ENCODE measurements around the gene SEMA3B. TPM values are rescaled to one million over a fixed set of nuclear protein-coding genes. Genes with fewer than 3 reads are reported as not detected.

Gene SEMA3B
- total and polyA plus RNA-seq, 2 of the 4 experiments (the other 2 are of a cell fraction): 4.3 to 29.3 TPM

- TF ChIP-seq FOS (IDR thresholded peaks at IDR 0.05; ENCODE audit: low read depth, low read length) (no peak), CHD1 (IDR thresholded peaks at IDR 0.05; ENCODE audit: low read depth, low read length) (no peak), CEBPB (IDR thresholded peaks at IDR 0.05; ENCODE audit: low read depth, low read length) (no peak), ELK1 (IDR thresholded peaks at IDR 0.05; ENCODE audit: borderline replicate concordance, low read depth, low read length) (no peak)
Measured at GRCh38 chr3:50275996-50276761, 7.2 kb downstream of the SEMA3B start (continued).

GRCh38 chr3:50276762-50277101 lies 7.8 kb downstream of the SEMA3B start:
- dilution Hi-C loops (cut with HindIII; ENCODE audit: low sequenced_read_pairs, unreplicated experiment): no loop called here
- H3K9me1 ChIP-seq (ENCODE audit: insufficient read depth, low read length): no peaks in the 10 kb centered on the region
- no peak overlapping the region for H3K23ac ChIP-seq (ENCODE audit: low read depth, low read length)
- H3K9me3 ChIP-seq (ENCODE audit: control insufficient read depth, insufficient read depth, low read length): no peaks in the 10 kb centered on the region
- 84% methylated on average over 15 of the region's 17 CpGs; no CpG with 5 or more reads in 1 of the 2 experiments for WGBS, 2 experiments (ENCODE audit: extremely low coverage in 2 of 2, insufficient read length in 1 of 2)
- H3K27me3 ChIP-seq (ENCODE audit: control insufficient read depth, insufficient read depth, low read length): no peaks in the 10 kb centered on the region
- H4K91ac ChIP-seq (ENCODE audit: insufficient read depth, low read depth, low read length): no peak overlapping the region
- H3K27ac ChIP-seq (ENCODE audit: insufficient read depth, low read length): no peak overlapping the region
- TF ChIP-seq POLR2A (IDR thresholded peaks at IDR 0.05; ENCODE audit: low read depth, low read length): no peak
- no peak for TF ChIP-seq MAZ (IDR thresholded peaks at IDR 0.05; ENCODE audit: borderline replicate concordance, low read depth, low read length)
- no peak for TF ChIP-seq FOS (IDR thresholded peaks at IDR 0.05; ENCODE audit: low read depth, low read length)
- TF ChIP-seq CTCF (conservative IDR thresholded peaks at IDR 0.05; ENCODE audit: low read depth, low read length): no peak
- H2AFZ ChIP-seq (replicated peaks; ENCODE audit: low read length, poor library complexity): no peak overlapping the region
- H4K5ac ChIP-seq (ENCODE audit: low read depth, low read length): no peak overlapping the region
- ChIA-PET CTCF (no interaction called here), POLR2A (ENCODE audit: unreplicated experiment) (no interaction called here)
- H3K4me1 ChIP-seq (ENCODE audit: control insufficient read depth, insufficient read depth, low read length): 0 out of 2 replicates have a peak, but pooled peaks cover 2% of the 10 kb centered on the region
- no peak overlapping the region for H3K4me3 ChIP-seq (ENCODE audit: insufficient read depth, low read depth, low read length)
- no peak overlapping the region for H2AK5ac ChIP-seq (ENCODE audit: low read depth, low read length)
- no peak overlapping the region for H2BK120ac ChIP-seq (ENCODE audit: low read depth, low read length)
- H3K4me2 ChIP-seq (ENCODE audit: low read depth, low read length): no peak overlapping the region
- no peaks in the 10 kb centered on the region for H3K79me1 ChIP-seq (ENCODE audit: low read depth in 1 of 2, low read length in 2 of 2)
- no peak overlapping the region for H3K18ac ChIP-seq (ENCODE audit: low read depth, low read length)
- H3K14ac ChIP-seq (replicated peaks; ENCODE audit: low read depth, low read length): no peak overlapping the region
- H2BK20ac ChIP-seq (ENCODE audit: low read depth, low read length): no peak overlapping the region
- H2BK15ac ChIP-seq (ENCODE audit: low read depth, low read length): no peak overlapping the region
- H3K36me3 ChIP-seq (ENCODE audit: control insufficient read depth, insufficient read depth, low read length): peaks cover 18% of the 10 kb centered on the region; the same call in 1 of the 2 replicates
- intact Hi-C loops (cut with micrococcal nuclease): no loop called here
- DNase-seq (no peak), ATAC-seq (ENCODE audit: low read depth) (no peak)
- H2AK9ac ChIP-seq (replicated peaks; ENCODE audit: low read depth, low read length, poor library complexity): no peak overlapping the region
- H4K20me1 ChIP-seq (ENCODE audit: insufficient read depth, low read length): no peaks in the 10 kb centered on the region
- H2BK5ac ChIP-seq (ENCODE audit: low read depth, low read length, poor library complexity, severe bottlenecking): no peak overlapping the region
- H3K4ac ChIP-seq (ENCODE audit: low read depth, low read length): no peak overlapping the region
- no peak overlapping the region for H3K56ac ChIP-seq (ENCODE audit: extremely low read depth, insufficient read depth, low read length)
- no peak overlapping the region for H4K8ac ChIP-seq (ENCODE audit: low read depth in 2 of 2, low read length in 2 of 2)
- no TSS peak for BruUV-seq (replicated peaks)
- in situ Hi-C loops (cut with MboI; ENCODE audit: low sequenced_read_pairs): no loop called here
- no peak overlapping the region for H3K9ac ChIP-seq (ENCODE audit: low read depth, low read length)
